GM12878 (cell line): ENCODE results near the gene DHX34. TPM values are rescaled to one million over a fixed set of nuclear protein-coding genes. Genes with fewer than 3 reads are reported as not detected.

ENCODE experiments used
- ATAC-seq: fragments of 200-7000 bp; cut with Tn5 transposase; 3 replicates; pipeline ENCODE4 v1.9.1; 2020; ENCODE audit warnings: mild to moderate bottlenecking, moderate library complexity
- BruUV-seq: library from RNA; stranded (reverse); fragments of 400-500 nt; replicated peaks from 2 replicates; lab custom pipeline; 2021; lab: Mats Ljungman, UMichigan
- CTCF ChIA-PET: fragments of 300-600 bp; sonication (Branson Sonifier 250); formaldehyde crosslinking; extraction: SDS; loops from one replicate; lab custom pipeline; 2021; ENCODE audit warnings: inconsistent platforms; lab: Yijun Ruan, JAX
- POLR2A ChIA-PET: fragments of 350-600 bp; formaldehyde crosslinking; extraction: SDS; loops from one replicate; lab custom pipeline; 2021; ENCODE audit warnings: inconsistent platforms; lab: Charles Lee
- RAD21 ChIA-PET: fragments of 300-600 bp; sonication (Branson Sonifier 250); formaldehyde crosslinking; loops from one replicate; lab custom pipeline; 2023; ENCODE audit warnings: antibody characterized with exemption; ENCODE audit not compliant: unreplicated experiment; lab: Charles Lee
- SMC1A ChIA-PET: fragments of 300-600 bp; sonication (Branson Sonifier 250); formaldehyde crosslinking; loops from one replicate; lab custom pipeline; 2023; ENCODE audit not compliant: unreplicated experiment, uncharacterized antibody; lab: Charles Lee
- DNase-seq: peaks from one replicate; pipeline ENCODE4 v3.0.0-alpha.2; 2011; ENCODE audit warnings: low read depth, low spot score
- FAIRE-seq: peaks from 3 replicates; lab custom pipeline; 2011; peaks lifted over from hg19 to GRCh38; lab: Jason Lieb, UNC
- H2AFZ ChIP-seq: 2 replicates; pipeline ENCODE4 v1.6.0; 2011; ENCODE audit warnings: low read depth, low read length, control low read depth; ENCODE audit not compliant: control insufficient read depth
- H3K27ac ChIP-seq: 2 replicates; pipeline ENCODE4 v1.5.1; 2011; ENCODE audit warnings: control low read depth; ENCODE audit not compliant: control insufficient read depth, insufficient read depth
- H3K27me3 ChIP-seq, 2 experiments: replicated peaks in 1 of 2; 2 replicates each; pipeline versions ENCODE4 v1.6.0 to v1.6.1; 2011; ENCODE audit warnings: low read length in 1 of 2; ENCODE audit not compliant: control insufficient read depth in 2 of 2, insufficient read depth in 2 of 2
- H3K36me3 ChIP-seq, 2 experiments: 2 replicates each; pipeline ENCODE4 v1.5.1; 2011; ENCODE audit warnings: low read length in 1 of 2; ENCODE audit not compliant: control insufficient read depth in 2 of 2, insufficient read depth in 2 of 2
- H3K4me1 ChIP-seq: 2 replicates; pipeline ENCODE4 v1.6.1; 2011; ENCODE audit warnings: mild to moderate bottlenecking, low read length, moderate library complexity, mixed read lengths; ENCODE audit not compliant: control insufficient read depth, insufficient read depth
- H3K4me2 ChIP-seq: 2 replicates; pipeline ENCODE4 v1.6.0; 2011; ENCODE audit warnings: control low read depth; ENCODE audit not compliant: control insufficient read depth, insufficient read depth
- H3K4me3 ChIP-seq: fragments of 200-600 bp; sonication (generic); 2 replicates; pipeline ENCODE4 v1.5.1; 2016
- H3K79me2 ChIP-seq: 2 replicates; pipeline ENCODE4 v1.6.0; 2011; ENCODE audit warnings: low read length; ENCODE audit not compliant: control insufficient read depth, insufficient read depth
- H3K9ac ChIP-seq: 2 replicates; pipeline ENCODE4 v1.8.0; 2011; ENCODE audit warnings: low read length, control low read depth, mixed read lengths; ENCODE audit not compliant: control insufficient read depth, insufficient read depth
- H3K9me3 ChIP-seq: replicated peaks from 3 replicates; pipeline ENCODE4 v1.5.1; 2011; ENCODE audit warnings: mild to moderate bottlenecking, low read length; ENCODE audit not compliant: control insufficient read depth, insufficient read depth
- H4K20me1 ChIP-seq: 2 replicates; pipeline ENCODE4 v1.6.0; 2011; ENCODE audit not compliant: control insufficient read depth, insufficient read depth
- CEBPZ ChIP-seq: fragments of 150-350 bp; IDR thresholded peaks from 2 replicates; pipeline ENCODE4 v1.6.1; 2016; ENCODE audit warnings: low read depth, low read length
- CTCF ChIP-seq, 3 experiments: IDR thresholded peaks in 2 of 3; conservative IDR thresholded peaks in 1 of 3; 2 replicates each; pipeline ENCODE4 v1.5.1; 2011; ENCODE audit warnings: low read depth in 3 of 3, low read length in 3 of 3, mild to moderate bottlenecking in 3 of 3, control low read depth in 2 of 3, moderate library complexity in 2 of 3, inconsistent platforms in 1 of 3, mixed read lengths in 1 of 3; ENCODE audit not compliant: control insufficient read depth in 2 of 3, insufficient read depth in 1 of 3; ENCODE audit errors: extremely low read depth in 1 of 3
- E2F4 ChIP-seq: IDR thresholded peaks from 2 replicates; pipeline ENCODE4 v1.6.1; 2012; ENCODE audit warnings: low read depth, low read length, improper control_type of control experiment
- EP300 ChIP-seq, 2 experiments: fragments of 150-350 bp in 1 of 2; IDR thresholded peaks; 2 replicates each; pipeline ENCODE4 v1.6.1; 2011 to 2012; ENCODE audit warnings: low read depth in 2 of 2, low read length in 2 of 2, borderline replicate concordance in 1 of 2, improper control_type of control experiment in 1 of 2, inconsistent platforms in 1 of 2; ENCODE audit not compliant: control insufficient read depth in 1 of 2
- MTA2 ChIP-seq: fragments of 450-650 bp; IDR thresholded peaks from 2 replicates; pipeline ENCODE4 v1.6.1; 2016; ENCODE audit warnings: low read depth, mild to moderate bottlenecking, moderate library complexity
- NFIC ChIP-seq: IDR thresholded peaks from 2 replicates; pipeline ENCODE4 v1.6.1; 2012; ENCODE audit warnings: low read depth, mild to moderate bottlenecking, inconsistent platforms, low read length, moderate library complexity
- NFYB ChIP-seq: IDR thresholded peaks from 2 replicates; pipeline ENCODE4 v1.6.1; 2011; ENCODE audit warnings: low read depth, mild to moderate bottlenecking, low read length, improper control_type of control experiment, moderate library complexity; ENCODE audit not compliant: insufficient read depth
- PAX5 ChIP-seq: IDR thresholded peaks from 2 replicates; pipeline ENCODE4 v1.6.1; 2011; ENCODE audit warnings: low read depth, low read length, borderline replicate concordance
- RBBP5 ChIP-seq: fragments of 200-600 bp; sonication (generic); conservative IDR thresholded peaks from 2 replicates; pipeline ENCODE4 v1.6.1; 2016
- SMAD5 ChIP-seq: IDR thresholded peaks from 2 replicates; pipeline ENCODE4 v1.6.1; 2016; ENCODE audit warnings: antibody characterized with exemption, low read depth
- SP1 ChIP-seq: IDR thresholded peaks from one replicate; pipeline ENCODE4 v1.6.1; 2011; ENCODE audit warnings: low read depth, low read length
- YY1 ChIP-seq: IDR thresholded peaks from 2 replicates; pipeline ENCODE4 v1.6.1; 2011; ENCODE audit warnings: low read depth, mild to moderate bottlenecking, low read length
- ZBTB33 ChIP-seq: fragments of 450-650 bp; IDR thresholded peaks from 2 replicates; pipeline ENCODE4 v1.6.1; 2017; ENCODE audit warnings: mild to moderate bottlenecking
- ZSCAN29 ChIP-seq: fragments of 450-650 bp; IDR thresholded peaks from 2 replicates; pipeline ENCODE4 v1.6.1; 2017; ENCODE audit warnings: mild to moderate bottlenecking, moderate library complexity
- WGBS: methylation state at CpG from one replicate; pipeline ENCODE4 v1.1.6; 2016; ENCODE audit warnings: low lambda C conversion rate; ENCODE audit not compliant: insufficient replicate concordance, insufficient coverage; ENCODE audit errors: missing lambda C conversion rate; 5-methylcytosine and 5-hydroxymethylcytosine counted together
- in situ Hi-C: fragments of 300-500 bp; cut with MboI; formaldehyde crosslinking; loops from 9 replicates; pipeline ENCODE4 v1.14.3; 2018; ENCODE audit warnings: mixed read lengths
- intact Hi-C: fragments of 100-400 bp; cut with micrococcal nuclease; formaldehyde crosslinking; loops from one replicate; pipeline ENCODE4 v1.14.2; 2022; ENCODE audit not compliant: unreplicated experiment
- polyA plus RNA-seq, 11 experiments: library from polyadenylated mRNA; depleted of rRNA in 4 of 11; unstranded in 6 of 11; stranded (reverse) in 5 of 11; fragments of >200 nt; fragmentation: Nextera tagmentation in 4 of 11; fragmentation: Illumina TruSeq in 1 of 11; extraction: Ambion mirVana in 4 of 11; extraction: Trizol in 1 of 11; gene quantifications; 1 replicate in 1 of 11; 2 replicates in 10 of 11; pipeline versions ENCODE4 v1.2.1 to v1.2.3, GENCODE V29; 2011 to 2016; ENCODE audit warnings: inconsistent platforms in 2 of 11, missing spikeins in 2 of 11, low read depth in 1 of 11
- total RNA-seq, 4 experiments: library from RNA; depleted of rRNA in 3 of 4; stranded (reverse); fragments of >200 nt in 3 of 4; fragmentation: Illumina TruSeq in 1 of 4; extraction: Trizol in 1 of 4; gene quantifications; 2 replicates each; pipeline versions ENCODE4 v1.2.1 to v1.2.3, GENCODE V29; 2013 to 2021

Gene DHX34
- total and polyA plus RNA-seq, 10 of the 15 experiments (the other 5 are each of a cell fraction or from before 2014, with no cell fraction given) = 0.19 to 16.9 (median 10.5) TPM

- TF ChIP-seq CEBPZ (no peak), EP300 (IDR thresholded peaks at IDR 0.05; ENCODE audit: borderline replicate concordance in 1 of 2, control insufficient read depth in 1 of 2, low read depth in 2 of 2, low read length in 2 of 2) (no peak)
Measured at GRCh38 chr19:47306303-47306702, 42.8 kb upstream of the DHX34 start (continued).

- SMC1A ChIA-PET = interaction anchor here (1.3 to 1.6 kb wide), 3 partner anchors 12 to 119 kb away, joined by 3 to 5 read pairs (median 4); no protein-coding TSS in a partner anchor
- RAD21 ChIA-PET = interaction anchor here (0.9 to 1.0 kb wide), 2 partner anchors 40 to 82 kb away, joined by 3 to 7 read pairs; partner anchors contain the start of gene DHX34
- Histone ChIP-seq H3K79me2 (no peaks in the 10 kb centered on the region), H3K9me3 (no peaks in the 10 kb centered on the region; the same call in 2 of the 3 replicates), H4K20me1 (no peaks in the 10 kb centered on the region), H3K4me3 (no peak overlapping the region), H3K9ac (no peak overlapping the region), H3K27ac (no peak overlapping the region), H3K4me2 (no peak overlapping the region), H3K36me3 (no peaks in the 10 kb centered on the region; a peak in 1 of 4 replicates), H3K27me3 (no peaks in the 10 kb centered on the region), H3K4me1 (peaks cover 2% of the 10 kb centered on the region), H2AFZ (no peak overlapping the region)
- WGBS = 33% methylated on average over 8 of the region's 8 CpGs
- FAIRE-seq (no peak), ATAC-seq (no peak), DNase-seq (no peak)
- intact Hi-C loops (no loop called here), in situ Hi-C loops (no loop called here)
- no TSS peak for BruUV-seq
- POLR2A ChIA-PET = interaction anchor here (0.7 kb wide), 1 partner anchor 683 kb away, joined by 5 read pairs; no protein-coding TSS in a partner anchor
- CTCF ChIA-PET = interaction anchor here (0.7 to 2.1 kb wide), 5 partner anchors 13 to 83 kb away, joined by 3 to 16 read pairs (median 8); partner anchors contain the start of gene DHX34
- TF ChIP-seq SP1 (no peak), NFYB (no peak), RBBP5 (no peak), NFIC (no peak), SMAD5 (no peak), E2F4 (no peak), PAX5 (no peak), ZSCAN29 (no peak), CTCF (IDR thresholded peaks at IDR 0.05 in 2 of 3, conservative IDR thresholded peaks at IDR 0.05 in 1 of 3; ENCODE audit: control insufficient read depth in 2 of 3, extremely low read depth in 1 of 3, insufficient read depth in 1 of 3, low read depth in 3 of 3, low read length in 3 of 3) (no peak), MTA2 (no peak), YY1 (no peak), ZBTB33 (no peak)
Measured at GRCh38 chr19:47309038-47309437, 40.1 kb upstream of the DHX34 start.
